ENCODE measurements around the gene TTL.

Gene TTL

GRCh38 chr2:112476434-112476833, 5.5 kb upstream of the TTL start:
- Histone ChIP-seq H3K27ac (ENCODE audit: low read length, poor library complexity, severe bottlenecking) (no peak overlapping the region), H3K9ac (ENCODE audit: low read length) (no peak overlapping the region), H3K23ac (ENCODE audit: low read length in 2 of 2) (no peak overlapping the region), H3K27me3 (ENCODE audit: control insufficient read depth in 1 of 2, insufficient read depth in 1 of 2, low read length in 2 of 2) (no peaks in the 10 kb centered on the region), H3K18ac (ENCODE audit: low read depth in 1 of 2, low read length in 2 of 2) (peak overlapping the region in 1 of 2 experiments; percentile 50), H2BK120ac (ENCODE audit: low read depth, low read length) (no peak overlapping the region), H3K4me3 (ENCODE audit: insufficient read depth in 1 of 2, low read depth in 1 of 2, low read length in 2 of 2) (no peak overlapping the region), H3K9me3 (ENCODE audit: control insufficient read depth, low read length) (no peaks in the 10 kb centered on the region), H3K36me3 (ENCODE audit: control insufficient read depth in 1 of 2, insufficient read depth in 2 of 2, low read depth in 1 of 2, low read length in 2 of 2) (no peaks in the 10 kb centered on the region), H3K79me1 (replicated peaks; ENCODE audit: low read length, poor library complexity, severe bottlenecking) (no peaks in the 10 kb centered on the region), H2BK12ac (ENCODE audit: low read length in 2 of 2) (no peak overlapping the region), H3K4me2 (ENCODE audit: low read length, poor library complexity, severe bottlenecking) (no peak overlapping the region), H4K8ac (ENCODE audit: low read length) (no peak overlapping the region), H2AK5ac (ENCODE audit: low read length, severe bottlenecking) (no peak overlapping the region), H2AFZ (ENCODE audit: low read depth, low read length) (peak overlapping the region; percentile 64), H3K4ac (ENCODE audit: low read depth in 1 of 2, low read length in 2 of 2) (no peak overlapping the region), H2BK5ac (ENCODE audit: low read depth, low read length, poor library complexity, severe bottlenecking) (no peak overlapping the region), H4K91ac (ENCODE audit: low read length) (no peak overlapping the region), H2BK15ac (ENCODE audit: low read depth, poor library complexity, severe bottlenecking) (no peak overlapping the region), H3K14ac (ENCODE audit: low read length in 2 of 2) (no peak overlapping the region), H3K4me1 (ENCODE audit: control insufficient read depth, insufficient read depth, low read depth, low read length) (peaks cover 4% of the 10 kb centered on the region)
- 81% methylated on average over 7 of the region's 7 CpGs for WGBS
- DNase-seq, result no peak

GRCh38 chr2:112480530-112481049, 1.4 kb upstream of the TTL start:
- H3K4me1 ChIP-seq (ENCODE audit: control insufficient read depth, insufficient read depth, low read depth, low read length), result peaks cover 6% of the 10 kb centered on the region
- no peak overlapping the region for H2AK5ac ChIP-seq (ENCODE audit: low read length, severe bottlenecking)
- H4K91ac ChIP-seq (ENCODE audit: low read length), result no peak overlapping the region
- H3K27ac ChIP-seq (ENCODE audit: low read length, poor library complexity, severe bottlenecking), result no peak overlapping the region
- 35% methylated on average over 20 of the region's 20 CpGs for WGBS
- H3K9ac ChIP-seq (ENCODE audit: low read length), result peak overlapping the region; percentile 86
- H3K14ac ChIP-seq (ENCODE audit: low read length in 2 of 2), result peak overlapping the region in 1 of 2 experiments; percentile 94
- no peak overlapping the region for H4K8ac ChIP-seq (ENCODE audit: low read length)
- no peak overlapping the region for H3K4ac ChIP-seq (ENCODE audit: low read depth in 1 of 2, low read length in 2 of 2)
- peak overlapping the region in 1 of 2 experiments; percentile 87 for H3K4me3 ChIP-seq (ENCODE audit: insufficient read depth in 1 of 2, low read depth in 1 of 2, low read length in 2 of 2)
- peak overlapping the region in 1 of 2 experiments; percentile 80 for H2BK12ac ChIP-seq (ENCODE audit: low read length in 2 of 2)
- peaks cover 2% of the 10 kb centered on the region for H3K79me1 ChIP-seq (replicated peaks; ENCODE audit: low read length, poor library complexity, severe bottlenecking)
- H2AFZ ChIP-seq (ENCODE audit: low read depth, low read length), result no peak overlapping the region
- H3K27me3 ChIP-seq (ENCODE audit: control insufficient read depth in 1 of 2, insufficient read depth in 1 of 2, low read length in 2 of 2), result no peaks in the 10 kb centered on the region
- DNase-seq, result no peak
- H3K18ac ChIP-seq (ENCODE audit: low read depth in 1 of 2, low read length in 2 of 2), result peak overlapping the region in 1 of 2 experiments; percentile 74
- no peak overlapping the region for H2BK120ac ChIP-seq (ENCODE audit: low read depth, low read length)
- no peaks in the 10 kb centered on the region for H3K9me3 ChIP-seq (ENCODE audit: control insufficient read depth, low read length)
- no peak overlapping the region for H2BK5ac ChIP-seq (ENCODE audit: low read depth, low read length, poor library complexity, severe bottlenecking)
- peak overlapping the region; percentile 97 for H3K4me2 ChIP-seq (ENCODE audit: low read length, poor library complexity, severe bottlenecking)
- peak overlapping the region in 1 of 2 experiments; percentile 95 for H3K23ac ChIP-seq (ENCODE audit: low read length in 2 of 2)
- H3K36me3 ChIP-seq (ENCODE audit: control insufficient read depth in 1 of 2, insufficient read depth in 2 of 2, low read depth in 1 of 2, low read length in 2 of 2), result peaks cover 0 to 5% of the 10 kb centered on the region in 2 experiments
- H2BK15ac ChIP-seq (ENCODE audit: low read depth, poor library complexity, severe bottlenecking), result no peak overlapping the region

- Histone ChIP-seq H2BK15ac (ENCODE audit: low read depth, poor library complexity, severe bottlenecking) (no peak overlapping the region), H3K36me3 (ENCODE audit: control insufficient read depth in 1 of 2, insufficient read depth in 2 of 2, low read depth in 1 of 2, low read length in 2 of 2) (peaks cover 2 to 7% of the 10 kb centered on the region in 2 experiments), H3K9ac (ENCODE audit: low read length) (peak overlapping the region; percentile 86), H2AFZ (ENCODE audit: low read depth, low read length) (peak overlapping the region; percentile 46), H3K27ac (ENCODE audit: low read length, poor library complexity, severe bottlenecking) (peak overlapping the region; percentile 82), H3K4ac (ENCODE audit: low read depth in 1 of 2, low read length in 2 of 2) (no peak overlapping the region), H3K18ac (ENCODE audit: low read depth in 1 of 2, low read length in 2 of 2) (peak overlapping the region; percentile 24 to 78), H2AK5ac (ENCODE audit: low read length, severe bottlenecking) (no peak overlapping the region), H2BK12ac (ENCODE audit: low read length in 2 of 2) (peak overlapping the region in 1 of 2 experiments; percentile 80), H3K23ac (ENCODE audit: low read length in 2 of 2) (peak overlapping the region in 1 of 2 experiments; percentile 95), H3K9me3 (ENCODE audit: control insufficient read depth, low read length) (no peaks in the 10 kb centered on the region), H3K4me1 (ENCODE audit: control insufficient read depth, insufficient read depth, low read depth, low read length) (peaks cover 6% of the 10 kb centered on the region), H3K79me1 (replicated peaks; ENCODE audit: low read length, poor library complexity, severe bottlenecking) (peaks cover 3% of the 10 kb centered on the region), H2BK5ac (ENCODE audit: low read depth, low read length, poor library complexity, severe bottlenecking) (no peak overlapping the region), H3K27me3 (ENCODE audit: control insufficient read depth in 1 of 2, insufficient read depth in 1 of 2, low read length in 2 of 2) (no peaks in the 10 kb centered on the region), H3K14ac (ENCODE audit: low read length in 2 of 2) (peak overlapping the region in 1 of 2 experiments; percentile 94), H4K8ac (ENCODE audit: low read length) (no peak overlapping the region), H3K4me2 (ENCODE audit: low read length, poor library complexity, severe bottlenecking) (peak overlapping the region; percentile 97), H3K4me3 (ENCODE audit: insufficient read depth in 1 of 2, low read depth in 1 of 2, low read length in 2 of 2) (peak overlapping the region; percentile 70 to 87), H2BK120ac (ENCODE audit: low read depth, low read length) (no peak overlapping the region), H4K91ac (ENCODE audit: low read length) (no peak overlapping the region)
- DNase-seq, result peak; percentile 87
- under 1% methylated on average over 19 of the region's 19 CpGs for WGBS
Observed at GRCh38 chr2:112481050-112481527, 867 bp upstream of the TTL start.

GRCh38 chr2:112482309-112483041, 519 bp downstream of the TTL start:
- Histone ChIP-seq H3K36me3 (ENCODE audit: control insufficient read depth in 1 of 2, insufficient read depth in 2 of 2, low read depth in 1 of 2, low read length in 2 of 2) (peaks cover 6 to 18% of the 10 kb centered on the region in 2 experiments), H3K18ac (ENCODE audit: low read depth in 1 of 2, low read length in 2 of 2) (peak overlapping the region; percentile 69 to 92), H4K8ac (ENCODE audit: low read length) (peak overlapping the region; percentile 19), H3K4me1 (ENCODE audit: control insufficient read depth, insufficient read depth, low read depth, low read length) (peaks cover 6% of the 10 kb centered on the region), H3K9ac (ENCODE audit: low read length) (peak overlapping the region; percentile 95), H3K14ac (ENCODE audit: low read length in 2 of 2) (peak overlapping the region in 1 of 2 experiments; percentile 78), H3K4ac (ENCODE audit: low read depth in 1 of 2, low read length in 2 of 2) (peak overlapping the region in 1 of 2 experiments; percentile 77), H2BK120ac (ENCODE audit: low read depth, low read length) (peak overlapping the region; percentile 50), H2BK12ac (ENCODE audit: low read length in 2 of 2) (peak overlapping the region in 1 of 2 experiments; percentile 10), H3K4me3 (ENCODE audit: insufficient read depth in 1 of 2, low read depth in 1 of 2, low read length in 2 of 2) (peak overlapping the region; percentile 70 to 95), H3K27me3 (ENCODE audit: control insufficient read depth in 1 of 2, insufficient read depth in 1 of 2, low read length in 2 of 2) (no peaks in the 10 kb centered on the region), H4K91ac (ENCODE audit: low read length) (no peak overlapping the region), H2BK15ac (ENCODE audit: low read depth, poor library complexity, severe bottlenecking) (no peak overlapping the region), H2AK5ac (ENCODE audit: low read length, severe bottlenecking) (no peak overlapping the region), H3K23ac (ENCODE audit: low read length in 2 of 2) (peak overlapping the region in 1 of 2 experiments; percentile 10), H3K27ac (ENCODE audit: low read length, poor library complexity, severe bottlenecking) (peak overlapping the region; percentile 71), H3K79me1 (replicated peaks; ENCODE audit: low read length, poor library complexity, severe bottlenecking) (peaks cover 11% of the 10 kb centered on the region), H2AFZ (ENCODE audit: low read depth, low read length) (peak overlapping the region; percentile 72), H3K4me2 (ENCODE audit: low read length, poor library complexity, severe bottlenecking) (peak overlapping the region; percentile 71), H3K9me3 (ENCODE audit: control insufficient read depth, low read length) (no peaks in the 10 kb centered on the region), H2BK5ac (ENCODE audit: low read depth, low read length, poor library complexity, severe bottlenecking) (no peak overlapping the region)
- DNase-seq, result peak; percentile 60
- WGBS, result under 1% methylated on average over 62 of the region's 77 CpGs

All from mesenchymal stem cell (in vitro differentiated cells and primary cell).